Measurements from ENCODE around the gene TNFSF9. TPM values are rescaled to one million over a fixed set of nuclear protein-coding genes. Genes with fewer than 3 reads are reported as not detected.

TNFSF9 gene
- total RNA-seq, 1 donor from 2014 or later, result 12.5 TPM

DNA sequence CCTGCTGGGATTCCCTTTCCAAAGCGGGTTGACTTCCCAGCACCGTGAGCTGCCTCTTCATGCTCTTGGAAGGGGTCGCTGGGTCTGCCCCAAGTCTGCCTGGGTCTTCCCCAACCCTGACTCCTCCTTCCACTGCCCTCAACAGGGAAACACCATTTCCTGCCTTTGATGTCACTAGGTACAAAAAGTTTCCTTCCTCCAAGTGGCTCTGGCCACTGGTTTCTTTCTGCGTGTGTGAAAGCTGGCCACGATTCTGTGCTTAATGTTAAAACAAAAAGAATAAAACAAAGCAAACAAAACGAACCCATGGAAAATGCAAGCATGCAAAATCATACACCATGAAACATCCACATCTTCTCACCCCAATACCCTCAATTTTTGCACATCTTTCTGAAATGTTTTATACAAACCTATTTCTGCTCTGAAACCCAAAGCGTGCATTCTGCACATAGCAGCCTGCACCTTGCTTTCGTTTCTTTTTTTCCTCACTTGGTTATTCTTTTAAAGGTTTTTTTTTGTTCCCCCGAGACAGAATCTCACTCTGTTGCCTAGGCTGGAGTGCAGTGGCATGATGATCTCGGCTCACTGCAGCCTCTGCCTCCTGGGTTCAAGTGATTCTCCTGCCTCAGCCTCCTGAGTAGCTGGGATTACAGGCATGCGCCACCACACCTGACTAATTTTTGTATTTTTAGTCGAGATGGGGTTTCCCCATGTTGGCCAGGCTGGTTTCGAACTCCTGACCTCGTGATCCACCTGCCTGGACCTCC is 12.5 kb upstream of the TNFSF9 start:
- TF ChIP-seq, protein P1, sequence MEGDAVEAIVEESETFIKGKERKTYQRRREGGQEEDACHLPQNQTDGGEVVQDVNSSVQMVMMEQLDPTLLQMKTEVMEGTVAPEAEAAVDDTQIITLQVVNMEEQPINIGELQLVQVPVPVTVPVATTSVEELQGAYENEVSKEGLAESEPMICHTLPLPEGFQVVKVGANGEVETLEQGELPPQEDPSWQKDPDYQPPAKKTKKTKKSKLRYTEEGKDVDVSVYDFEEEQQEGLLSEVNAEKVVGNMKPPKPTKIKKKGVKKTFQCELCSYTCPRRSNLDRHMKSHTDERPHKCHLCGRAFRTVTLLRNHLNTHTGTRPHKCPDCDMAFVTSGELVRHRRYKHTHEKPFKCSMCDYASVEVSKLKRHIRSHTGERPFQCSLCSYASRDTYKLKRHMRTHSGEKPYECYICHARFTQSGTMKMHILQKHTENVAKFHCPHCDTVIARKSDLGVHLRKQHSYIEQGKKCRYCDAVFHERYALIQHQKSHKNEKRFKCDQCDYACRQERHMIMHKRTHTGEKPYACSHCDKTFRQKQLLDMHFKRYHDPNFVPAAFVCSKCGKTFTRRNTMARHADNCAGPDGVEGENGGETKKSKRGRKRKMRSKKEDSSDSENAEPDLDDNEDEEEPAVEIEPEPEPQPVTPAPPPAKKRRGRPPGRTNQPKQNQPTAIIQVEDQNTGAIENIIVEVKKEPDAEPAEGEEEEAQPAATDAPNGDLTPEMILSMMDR (conservative IDR thresholded peaks at IDR 0.05; ENCODE audit: low read depth, low read length), result no peak
- H3K4me3 ChIP-seq (ENCODE audit: low read depth, low read length), result no peak overlapping the region
- DNase-seq (ENCODE audit: low read depth), result no peak

DNA sequence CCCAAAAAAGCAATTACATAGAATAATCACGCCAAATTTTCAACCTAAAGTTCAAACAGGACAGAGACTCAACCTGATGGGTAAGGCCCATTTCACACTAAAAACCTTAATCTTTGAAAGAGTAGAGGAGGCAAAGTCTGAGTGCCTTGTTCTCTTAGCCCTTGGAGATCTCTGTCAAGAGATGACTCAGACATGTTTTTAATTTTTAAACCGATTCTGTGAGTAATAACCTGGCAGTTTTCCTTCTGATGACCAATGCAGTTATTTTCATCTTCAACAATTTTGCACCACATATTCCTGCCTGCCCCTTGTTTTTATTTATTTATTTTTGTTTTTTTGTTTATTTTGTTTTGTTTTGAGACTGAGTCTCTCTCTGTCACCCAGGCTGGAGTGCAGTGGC is 11.5 kb upstream of the TNFSF9 start:
- TF ChIP-seq, protein P1 (conservative IDR thresholded peaks at IDR 0.05; ENCODE audit: low read depth, low read length), result no peak
- H3K4me3 ChIP-seq (ENCODE audit: low read depth, low read length), result no peak overlapping the region
- peak; percentile 70 for DNase-seq (ENCODE audit: low read depth)

DNA sequence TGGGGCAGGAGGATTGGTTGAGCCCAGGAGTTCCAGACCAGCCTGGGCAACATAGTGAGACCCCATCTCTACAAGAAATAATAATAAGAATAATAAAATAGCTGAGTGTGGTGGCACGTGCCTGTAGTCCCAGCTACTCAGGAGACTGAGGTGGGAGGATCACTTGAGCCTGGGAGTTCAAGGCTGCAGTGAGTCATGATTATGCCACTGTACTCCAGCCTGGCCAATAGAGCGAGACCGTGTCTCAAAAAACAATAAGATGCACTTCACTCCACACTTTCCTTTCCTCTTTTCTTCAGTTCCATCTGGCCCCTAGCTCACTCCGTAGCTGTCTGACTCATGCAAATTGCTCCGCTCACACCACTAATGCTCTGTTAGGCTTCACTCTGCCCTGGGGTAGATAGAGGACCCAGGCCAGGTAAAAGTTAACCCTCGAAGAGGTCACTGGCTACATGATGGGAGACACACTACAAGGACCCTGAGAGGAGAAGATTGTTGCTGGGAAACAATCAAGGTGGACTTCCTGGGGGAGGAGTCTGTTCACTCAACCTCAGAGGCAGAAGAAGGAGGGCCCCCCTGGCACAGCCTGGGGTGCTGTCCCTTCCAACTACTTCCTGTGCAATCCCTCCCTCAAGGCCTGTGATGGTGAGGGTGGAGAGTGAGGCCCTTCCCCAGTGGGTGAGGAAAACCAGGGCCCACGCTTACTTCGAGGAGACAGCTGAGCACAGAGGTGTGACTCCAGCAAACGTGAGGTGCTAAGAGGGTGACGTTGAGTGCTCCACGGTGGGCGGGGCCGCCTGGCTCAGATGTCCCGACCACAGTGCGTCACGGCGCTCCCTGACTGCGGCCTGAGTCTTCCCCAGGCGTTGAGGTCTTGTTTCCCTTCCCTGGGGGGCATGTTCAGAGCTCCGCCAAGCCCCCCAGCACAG is 8.8 kb upstream of the TNFSF9 start:
- peak overlapping the region; percentile 28 for H3K4me3 ChIP-seq (ENCODE audit: low read depth, low read length)
- peak; percentile 88 for DNase-seq (ENCODE audit: low read depth)
- TF ChIP-seq, protein P1 (conservative IDR thresholded peaks at IDR 0.05; ENCODE audit: low read depth, low read length), result no peak

GRCh38 chr19:6522712-6523111 is 8.1 kb upstream of the TNFSF9 start:
- TF ChIP-seq, protein P1 (conservative IDR thresholded peaks at IDR 0.05; ENCODE audit: low read depth, low read length), result no peak
- no peak overlapping the region for H3K4me3 ChIP-seq (ENCODE audit: low read depth, low read length)
- DNase-seq (ENCODE audit: low read depth), result no peak

DNA sequence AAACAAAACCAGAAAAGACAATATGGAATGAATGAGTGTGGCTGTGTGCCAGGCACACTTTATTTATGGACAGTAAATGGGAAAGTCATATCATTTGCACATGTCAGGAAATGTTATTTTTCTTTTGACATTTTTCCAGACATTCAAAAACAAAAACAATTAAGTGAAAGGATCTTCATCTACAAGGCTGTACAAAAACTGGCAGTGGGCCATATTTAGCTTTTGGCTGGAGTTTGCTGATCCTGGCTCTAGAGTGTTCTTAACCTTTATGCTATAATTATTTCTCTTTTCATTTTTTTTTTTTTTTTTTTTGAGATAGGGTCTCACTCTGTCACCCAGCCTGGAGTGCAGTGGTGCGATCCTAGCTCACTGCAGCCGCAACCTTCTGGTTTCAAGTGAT is 6.5 kb upstream of the TNFSF9 start:
- TF ChIP-seq, protein P1 (conservative IDR thresholded peaks at IDR 0.05; ENCODE audit: low read depth, low read length), result no peak
- H3K4me3 ChIP-seq (ENCODE audit: low read depth, low read length), result no peak overlapping the region
- DNase-seq (ENCODE audit: low read depth), result no peak

DNA sequence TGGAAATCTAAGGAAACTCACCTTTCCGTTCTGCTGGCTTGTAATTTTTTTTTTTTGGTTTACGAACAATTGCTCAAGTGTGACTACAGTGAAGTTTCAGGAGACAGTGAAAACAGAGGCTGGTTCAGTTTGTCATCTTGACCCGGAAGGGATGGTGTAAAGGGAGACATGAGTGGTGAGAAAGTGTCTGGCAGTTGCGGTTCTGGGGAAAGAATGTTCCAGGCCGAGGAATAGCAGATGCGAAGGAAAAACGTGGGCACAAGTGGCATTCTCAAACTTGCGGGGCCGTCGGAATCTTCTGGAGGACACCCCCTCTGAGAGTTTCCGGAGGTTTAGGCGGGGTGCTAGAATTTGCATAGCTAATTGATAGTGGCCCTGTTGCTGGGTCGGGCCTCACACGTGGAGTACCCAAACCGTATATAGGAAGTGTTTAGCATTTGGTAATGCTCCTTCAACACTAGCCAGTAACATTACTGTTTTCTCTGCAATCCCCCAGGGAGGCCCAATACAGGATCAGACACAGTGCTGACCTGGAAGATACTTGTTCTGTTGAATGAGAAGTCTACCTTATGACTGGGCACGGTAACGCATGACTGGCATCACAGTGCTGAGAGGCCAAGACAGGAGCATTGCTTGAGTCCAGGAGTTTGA is 2.8 kb upstream of the TNFSF9 start:
- TF ChIP-seq, protein P1 (conservative IDR thresholded peaks at IDR 0.05; ENCODE audit: low read depth, low read length), result no peak
- H3K4me3 ChIP-seq (ENCODE audit: low read depth, low read length), result no peak overlapping the region
- DNase-seq (ENCODE audit: low read depth), result no peak
